Measurements from ENCODE around the gene OTP.

Gene OTP

GRCh38 chr5:77637998-77638762 lies at the start of gene OTP:
Gene OTP, minus strand, starts transcription at chr5:77638713. Its CDS starts 164 bp downstream, at chr5:77638549.
- no peak for TF ChIP-seq CTCF (IDR thresholded peaks at IDR 0.05; ENCODE audit: low read depth, low read length)
- no peak within 1 kb of the TSS for H3K4me3 ChIP-seq (ENCODE audit: low read depth, low read length)

- TF ChIP-seq CTCF (IDR thresholded peaks at IDR 0.05; ENCODE audit: low read depth, low read length): no peak
- H3K4me3 ChIP-seq (ENCODE audit: low read depth, low read length): no peak overlapping the region
Measured at GRCh38 chr5:77683171-77683732, 44.7 kb upstream of the OTP start.

GRCh38 chr5:77670526-77670925 lies 32.0 kb upstream of the OTP start:
- TF ChIP-seq CTCF (IDR thresholded peaks at IDR 0.05; ENCODE audit: low read depth, low read length): no peak

DNA sequence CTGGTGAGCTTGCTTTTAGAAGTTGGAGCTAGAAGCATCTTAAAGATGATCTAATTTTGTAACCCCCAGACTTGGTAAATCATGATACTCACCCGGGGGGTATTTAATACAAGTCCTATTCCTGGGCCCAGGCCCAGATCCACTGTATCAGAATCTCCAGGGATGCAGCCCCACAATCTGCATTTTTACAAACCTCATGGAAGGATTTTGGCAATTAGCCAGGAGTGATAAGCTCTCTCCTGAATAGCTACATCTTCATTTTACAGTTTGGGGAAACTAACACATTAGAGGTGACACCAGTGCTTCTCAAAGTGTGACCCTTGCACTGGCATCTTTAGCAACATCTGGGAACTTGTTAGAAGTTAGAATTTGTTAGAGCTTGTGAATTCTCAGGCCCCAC lies 31.2 kb upstream of the OTP start:
- no peak overlapping the region for H3K4me3 ChIP-seq (ENCODE audit: low read depth, low read length)
- no peak for TF ChIP-seq CTCF (IDR thresholded peaks at IDR 0.05; ENCODE audit: low read depth, low read length)

More at GRCh38 chr5:77670526-77670925, 32.0 kb upstream of the OTP start:
- no peak overlapping the region for H3K4me3 ChIP-seq (ENCODE audit: low read depth, low read length)

DNA sequence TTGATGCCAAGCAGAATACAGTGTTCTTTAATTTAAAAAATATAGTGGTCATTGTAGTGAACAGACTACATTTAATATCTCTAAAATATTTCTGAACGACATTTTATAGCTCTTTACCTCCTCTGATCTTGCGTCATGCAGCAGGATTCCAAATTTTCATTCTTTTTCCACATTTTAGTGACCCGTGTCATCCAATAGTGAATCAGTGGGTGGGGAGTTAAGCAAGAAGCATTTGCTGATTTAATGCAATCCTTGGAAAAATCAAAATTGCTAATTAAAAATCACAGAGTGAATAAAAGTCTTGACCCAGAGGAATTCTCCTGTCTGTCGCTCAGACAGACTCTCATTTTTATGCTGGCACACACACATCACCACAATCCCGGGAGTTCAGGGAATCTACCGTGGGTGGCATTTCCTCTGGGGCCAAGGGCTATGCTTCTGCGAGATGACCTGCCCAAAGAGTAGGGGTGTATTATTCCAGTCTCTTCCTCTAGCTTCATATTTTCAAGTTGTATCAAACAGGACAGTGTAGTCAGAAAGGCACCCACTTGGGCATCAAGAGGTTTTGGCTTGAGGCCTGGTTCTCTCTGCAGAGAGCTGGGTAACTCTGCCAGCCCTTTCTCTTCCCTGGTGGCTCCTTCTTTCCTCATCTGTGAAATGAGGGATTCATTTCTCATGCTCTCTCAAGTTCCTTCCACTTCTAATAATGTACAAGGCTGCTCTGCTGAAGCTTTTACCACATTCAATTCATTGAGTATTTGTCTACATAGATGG lies 24.8 kb upstream of the OTP start:
- TF ChIP-seq CTCF (IDR thresholded peaks at IDR 0.05; ENCODE audit: low read depth, low read length): no peak
- no peak overlapping the region for H3K4me3 ChIP-seq (ENCODE audit: low read depth, low read length)

DNA sequence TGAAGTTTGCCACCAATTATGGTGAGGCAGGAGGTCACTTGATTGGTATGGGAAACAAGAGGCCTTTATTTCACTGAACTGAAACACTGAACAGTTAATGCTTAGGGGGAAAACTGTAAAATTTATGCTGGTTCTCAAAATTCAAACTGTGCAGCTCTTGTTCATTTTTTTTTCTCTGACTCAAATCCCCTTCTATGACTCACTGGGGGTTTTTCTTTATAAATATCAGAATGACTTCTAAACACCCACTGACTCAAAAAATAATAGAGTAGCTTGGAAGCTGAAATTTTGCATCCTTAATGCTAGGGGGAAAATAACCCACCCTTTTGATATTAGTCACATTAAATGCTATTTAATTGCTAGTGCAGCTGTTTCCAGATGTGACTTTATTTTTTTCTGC lies 24.1 kb upstream of the OTP start:
- H3K4me3 ChIP-seq (ENCODE audit: low read depth, low read length): no peak overlapping the region
- no peak for TF ChIP-seq CTCF (IDR thresholded peaks at IDR 0.05; ENCODE audit: low read depth, low read length)

GRCh38 chr5:77658662-77659061 lies 20.1 kb upstream of the OTP start:
- H3K4me3 ChIP-seq (ENCODE audit: low read depth, low read length): no peak overlapping the region

More at GRCh38 chr5:77658662-77659061, 20.1 kb upstream of the OTP start:
- no peak for TF ChIP-seq CTCF (IDR thresholded peaks at IDR 0.05; ENCODE audit: low read depth, low read length)
